ENCODE data around the gene SCAP.

GRCh38 chr3:47434849-47435248 lies 40.9 kb downstream of the SCAP start:
- TF ChIP-seq ZNF396 (CRISPR knock-in tag; IDR thresholded peaks at IDR 0.05; ENCODE audit: borderline replicate concordance) (no peak), CTCF (IDR thresholded peaks at IDR 0.05) (no peak), ELF4 (CRISPR knock-in tag; IDR thresholded peaks at IDR 0.05; ENCODE audit: low read depth) (no peak), ZNF121 (CRISPR knock-in tag; IDR thresholded peaks at IDR 0.05) (no peak), CREB1 (CRISPR knock-in tag; IDR thresholded peaks at IDR 0.05) (no peak), ZNF425 (CRISPR knock-in tag; conservative IDR thresholded peaks at IDR 0.05) (no peak), MAX (CRISPR knock-in tag; IDR thresholded peaks at IDR 0.05) (no peak)
